ENCODE data around the gene ATMIN. TPM values are rescaled to one million over a fixed set of nuclear protein-coding genes. Genes with fewer than 3 reads are reported as not detected.

ATMIN gene
- total and polyA plus RNA-seq, 2 of the 13 experiments (the other 11 are each of a cell fraction or from before 2014, with no cell fraction given), result 34.6 to 60.4 TPM

- no peak for TF ChIP-seq ZNF256 (CRISPR knock-in tag; conservative IDR thresholded peaks at IDR 0.05)
- no peak for TF ChIP-seq ZNF362 (CRISPR knock-in tag; IDR thresholded peaks at IDR 0.05; ENCODE audit: borderline replicate concordance)
- no peak for TF ChIP-seq GMEB2 (CRISPR knock-in tag; IDR thresholded peaks at IDR 0.05; ENCODE audit: low read depth)
- TF ChIP-seq TRIM24 (CRISPR knock-in tag; IDR thresholded peaks at IDR 0.05), result no peak
- TF ChIP-seq ZFAT (CRISPR knock-in tag; conservative IDR thresholded peaks at IDR 0.05), result no peak
- TF ChIP-seq, protein P1, sequence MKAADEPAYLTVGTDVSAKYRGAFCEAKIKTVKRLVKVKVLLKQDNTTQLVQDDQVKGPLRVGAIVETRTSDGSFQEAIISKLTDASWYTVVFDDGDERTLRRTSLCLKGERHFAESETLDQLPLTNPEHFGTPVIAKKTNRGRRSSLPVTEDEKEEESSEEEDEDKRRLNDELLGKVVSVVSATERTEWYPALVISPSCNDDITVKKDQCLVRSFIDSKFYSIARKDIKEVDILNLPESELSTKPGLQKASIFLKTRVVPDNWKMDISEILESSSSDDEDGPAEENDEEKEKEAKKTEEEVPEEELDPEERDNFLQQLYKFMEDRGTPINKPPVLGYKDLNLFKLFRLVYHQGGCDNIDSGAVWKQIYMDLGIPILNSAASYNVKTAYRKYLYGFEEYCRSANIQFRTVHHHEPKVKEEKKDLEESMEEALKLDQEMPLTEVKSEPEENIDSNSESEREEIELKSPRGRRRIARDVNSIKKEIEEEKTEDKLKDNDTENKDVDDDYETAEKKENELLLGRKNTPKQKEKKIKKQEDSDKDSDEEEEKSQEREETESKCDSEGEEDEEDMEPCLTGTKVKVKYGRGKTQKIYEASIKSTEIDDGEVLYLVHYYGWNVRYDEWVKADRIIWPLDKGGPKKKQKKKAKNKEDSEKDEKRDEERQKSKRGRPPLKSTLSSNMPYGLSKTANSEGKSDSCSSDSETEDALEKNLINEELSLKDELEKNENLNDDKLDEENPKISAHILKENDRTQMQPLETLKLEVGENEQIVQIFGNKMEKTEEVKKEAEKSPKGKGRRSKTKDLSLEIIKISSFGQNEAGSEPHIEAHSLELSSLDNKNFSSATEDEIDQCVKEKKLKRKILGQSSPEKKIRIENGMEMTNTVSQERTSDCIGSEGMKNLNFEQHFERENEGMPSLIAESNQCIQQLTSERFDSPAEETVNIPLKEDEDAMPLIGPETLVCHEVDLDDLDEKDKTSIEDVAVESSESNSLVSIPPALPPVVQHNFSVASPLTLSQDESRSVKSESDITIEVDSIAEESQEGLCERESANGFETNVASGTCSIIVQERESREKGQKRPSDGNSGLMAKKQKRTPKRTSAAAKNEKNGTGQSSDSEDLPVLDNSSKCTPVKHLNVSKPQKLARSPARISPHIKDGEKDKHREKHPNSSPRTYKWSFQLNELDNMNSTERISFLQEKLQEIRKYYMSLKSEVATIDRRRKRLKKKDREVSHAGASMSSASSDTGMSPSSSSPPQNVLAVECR (CRISPR knock-in tag; IDR thresholded peaks at IDR 0.05; ENCODE audit: borderline replicate concordance), result peak; percentile 97
- TF ChIP-seq, protein P2, sequence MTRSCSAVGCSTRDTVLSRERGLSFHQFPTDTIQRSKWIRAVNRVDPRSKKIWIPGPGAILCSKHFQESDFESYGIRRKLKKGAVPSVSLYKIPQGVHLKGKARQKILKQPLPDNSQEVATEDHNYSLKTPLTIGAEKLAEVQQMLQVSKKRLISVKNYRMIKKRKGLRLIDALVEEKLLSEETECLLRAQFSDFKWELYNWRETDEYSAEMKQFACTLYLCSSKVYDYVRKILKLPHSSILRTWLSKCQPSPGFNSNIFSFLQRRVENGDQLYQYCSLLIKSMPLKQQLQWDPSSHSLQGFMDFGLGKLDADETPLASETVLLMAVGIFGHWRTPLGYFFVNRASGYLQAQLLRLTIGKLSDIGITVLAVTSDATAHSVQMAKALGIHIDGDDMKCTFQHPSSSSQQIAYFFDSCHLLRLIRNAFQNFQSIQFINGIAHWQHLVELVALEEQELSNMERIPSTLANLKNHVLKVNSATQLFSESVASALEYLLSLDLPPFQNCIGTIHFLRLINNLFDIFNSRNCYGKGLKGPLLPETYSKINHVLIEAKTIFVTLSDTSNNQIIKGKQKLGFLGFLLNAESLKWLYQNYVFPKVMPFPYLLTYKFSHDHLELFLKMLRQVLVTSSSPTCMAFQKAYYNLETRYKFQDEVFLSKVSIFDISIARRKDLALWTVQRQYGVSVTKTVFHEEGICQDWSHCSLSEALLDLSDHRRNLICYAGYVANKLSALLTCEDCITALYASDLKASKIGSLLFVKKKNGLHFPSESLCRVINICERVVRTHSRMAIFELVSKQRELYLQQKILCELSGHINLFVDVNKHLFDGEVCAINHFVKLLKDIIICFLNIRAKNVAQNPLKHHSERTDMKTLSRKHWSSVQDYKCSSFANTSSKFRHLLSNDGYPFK (CRISPR knock-in tag; IDR thresholded peaks at IDR 0.05; ENCODE audit: borderline replicate concordance), result no peak
- peak; percentile 66; the same call in 1 of the 2 replicates for TF ChIP-seq ZNF772 (CRISPR knock-in tag; IDR thresholded peaks at IDR 0.05)
- peak; percentile 63; the same call in 1 of the 2 replicates for TF ChIP-seq MTA1 (CRISPR knock-in tag; IDR thresholded peaks at IDR 0.05; ENCODE audit: borderline replicate concordance)
- TF ChIP-seq ZNF777 (CRISPR knock-in tag; IDR thresholded peaks at IDR 0.05), result peak; percentile 62
- TF ChIP-seq ZNF549 (CRISPR knock-in tag; IDR thresholded peaks at IDR 0.05), result no peak
These were observed 60.5 kb downstream of the ATMIN start, which contains the start of gene GCSH (continued) for GRCh38 chr16:81095953-81096714.
